Karpas-422 (cell line): ENCODE results near the gene HAGHL. TPM values are rescaled to one million over a fixed set of nuclear protein-coding genes. Genes with fewer than 3 reads are reported as not detected.
A peak's percentile ranks its signal among the peaks of the same experiment; 100 is the strongest.

Experiments used
- DNase-seq: peaks from one replicate; pipeline ENCODE4 v3.0.0-alpha.2; 2015
- H2AFZ ChIP-seq: fragments of 200-600 bp; sonication (generic); 2 replicates; pipeline ENCODE4 v1.6.1; 2014; ENCODE audit warnings: antibody characterized with exemption, low read length, mixed read lengths
- H3K27ac ChIP-seq: fragments of 200-600 bp; sonication (generic); 2 replicates; pipeline ENCODE4 v1.5.1; 2014; ENCODE audit warnings: mild to moderate bottlenecking, low read length, moderate library complexity
- H3K27me3 ChIP-seq: fragments of 200-600 bp; sonication (generic); 2 replicates; pipeline ENCODE4 v1.6.1; 2014; ENCODE audit warnings: low read length, mixed read lengths
- H3K36me3 ChIP-seq: fragments of 200-600 bp; sonication (generic); 2 replicates; pipeline ENCODE4 v1.6.1; 2014; ENCODE audit warnings: low read length, mixed read lengths; ENCODE audit not compliant: insufficient read depth
- H3K4me1 ChIP-seq: fragments of 200-600 bp; sonication (generic); 2 replicates; pipeline ENCODE4 v1.6.1; 2014; ENCODE audit warnings: mild to moderate bottlenecking, low read length, mixed read lengths
- H3K4me2 ChIP-seq: fragments of 200-600 bp; sonication (generic); 2 replicates; pipeline ENCODE4 v1.6.1; 2014; ENCODE audit warnings: low read length, low read depth, mild to moderate bottlenecking; ENCODE audit not compliant: poor library complexity, severe bottlenecking
- H3K4me3 ChIP-seq: fragments of 200-600 bp; sonication (generic); 2 replicates; pipeline ENCODE4 v1.5.1; 2014; ENCODE audit warnings: mild to moderate bottlenecking, antibody characterized with exemption, low read length, mixed read lengths
- H3K79me2 ChIP-seq: fragments of 200-600 bp; sonication (generic); 2 replicates; pipeline ENCODE4 v1.6.1; 2014; ENCODE audit warnings: mild to moderate bottlenecking, low read length, mixed read lengths
- H3K9ac ChIP-seq: fragments of 200-600 bp; sonication (generic); 2 replicates; pipeline ENCODE4 v1.6.0; 2014; ENCODE audit warnings: low read length
- H3K9me2 ChIP-seq: fragments of 200-600 bp; sonication (generic), shearing (Covaris generic); replicated peaks from 2 replicates; pipeline ENCODE4 v1.6.0; 2014; ENCODE audit warnings: mild to moderate bottlenecking, low read length, moderate library complexity; ENCODE audit not compliant: insufficient read depth
- H3K9me3 ChIP-seq: fragments of 300-700, 200-600 bp; sonication (generic); 2 replicates; pipeline ENCODE4 v1.6.1; 2014; ENCODE audit warnings: low read length, mixed read lengths
- H4K20me1 ChIP-seq: fragments of 200-600 bp; sonication (generic); 2 replicates; pipeline ENCODE4 v1.6.1; 2014; ENCODE audit warnings: mild to moderate bottlenecking, antibody characterized with exemption, low read length, low read depth; ENCODE audit not compliant: insufficient read depth
- total RNA-seq: library from RNA; depleted of rRNA; stranded (reverse); fragments of >200 nt; shearing (Covaris generic); gene quantifications from 2 replicates; pipeline ENCODE4 v1.2.3, GENCODE V29; 2014; ENCODE audit warnings: low replicate concordance

The HAGHL gene
- total RNA-seq, 1 experiment from 2014 or later: 57.4 TPM

DNA sequence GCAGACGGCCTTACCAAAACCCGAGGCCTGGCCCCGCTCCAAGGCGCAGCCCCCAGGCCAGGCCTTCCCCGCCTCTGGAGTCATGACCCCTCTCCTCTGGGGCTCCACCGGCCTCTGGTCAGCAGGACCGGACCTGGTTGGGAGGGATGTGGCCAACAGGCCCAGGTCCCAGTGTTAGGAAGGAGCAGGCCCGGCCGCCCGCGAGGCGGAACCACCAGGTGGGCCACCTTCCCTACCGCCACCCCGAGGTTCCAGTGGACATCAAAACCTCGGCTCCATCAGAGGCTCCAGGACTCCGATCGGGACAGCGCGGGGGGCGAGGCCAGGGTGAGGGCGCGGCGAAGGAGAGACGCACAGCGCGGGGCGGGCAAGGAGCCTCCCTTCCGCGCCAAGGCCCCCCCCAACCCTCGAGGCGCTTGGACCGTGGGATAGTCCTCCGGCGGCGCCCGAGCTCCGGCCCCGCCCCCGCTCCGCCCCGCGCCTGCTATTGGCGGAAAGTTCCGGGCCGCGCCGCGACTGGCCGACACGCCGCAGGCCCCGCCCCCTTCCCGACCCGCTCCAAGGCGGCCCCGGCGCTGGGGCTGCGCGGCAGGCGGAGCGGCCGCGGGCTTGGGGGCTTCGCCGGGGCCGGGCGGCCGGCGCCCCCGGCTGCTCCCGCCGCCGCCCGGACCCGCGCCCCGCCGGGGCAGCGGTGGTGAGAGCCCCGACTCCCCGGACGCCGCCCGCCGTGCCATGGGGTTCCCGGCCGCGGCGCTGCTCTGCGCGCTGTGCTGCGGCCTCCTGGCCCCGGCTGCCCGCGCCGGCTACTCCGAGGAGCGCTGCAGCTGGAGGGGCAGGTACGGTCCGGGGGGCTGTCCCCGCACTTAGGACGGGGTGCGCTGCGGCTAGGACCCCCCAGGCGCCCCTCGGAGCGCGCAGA, 12.1 kb upstream of the HAGHL start, which contains the start of gene METRN:
Gene METRN (plus strand): TSS at position 561 of the 919 bp plus-strand sequence. CDS start 172 bp downstream, at position 733.
- Histone ChIP-seq H3K9ac (peak within 1 kb of the TSS; percentile 84), H3K4me2 (peak within 1 kb of the TSS; percentile 70), H3K27me3 (no peaks in the 10 kb centered on the region), H4K20me1 (peaks cover 37% of the 10 kb centered on the region), H3K36me3 (no peaks in the 10 kb centered on the region), H3K27ac (peak within 1 kb of the TSS; percentile 63), H3K4me1 (peaks cover 50% of the 10 kb centered on the region), H3K9me2 (no peaks in the 10 kb centered on the region), H3K4me3 (peak within 1 kb of the TSS; percentile 81), H3K79me2 (peaks cover 4% of the 10 kb centered on the region; the same call in 1 of the 2 replicates), H3K9me3 (no peaks in the 10 kb centered on the region), H2AFZ (0 out of 2 replicates have a peak within 1 kb of the TSS, but pooled peaks have one; percentile 14)
- peak; percentile 96 for DNase-seq

DNA sequence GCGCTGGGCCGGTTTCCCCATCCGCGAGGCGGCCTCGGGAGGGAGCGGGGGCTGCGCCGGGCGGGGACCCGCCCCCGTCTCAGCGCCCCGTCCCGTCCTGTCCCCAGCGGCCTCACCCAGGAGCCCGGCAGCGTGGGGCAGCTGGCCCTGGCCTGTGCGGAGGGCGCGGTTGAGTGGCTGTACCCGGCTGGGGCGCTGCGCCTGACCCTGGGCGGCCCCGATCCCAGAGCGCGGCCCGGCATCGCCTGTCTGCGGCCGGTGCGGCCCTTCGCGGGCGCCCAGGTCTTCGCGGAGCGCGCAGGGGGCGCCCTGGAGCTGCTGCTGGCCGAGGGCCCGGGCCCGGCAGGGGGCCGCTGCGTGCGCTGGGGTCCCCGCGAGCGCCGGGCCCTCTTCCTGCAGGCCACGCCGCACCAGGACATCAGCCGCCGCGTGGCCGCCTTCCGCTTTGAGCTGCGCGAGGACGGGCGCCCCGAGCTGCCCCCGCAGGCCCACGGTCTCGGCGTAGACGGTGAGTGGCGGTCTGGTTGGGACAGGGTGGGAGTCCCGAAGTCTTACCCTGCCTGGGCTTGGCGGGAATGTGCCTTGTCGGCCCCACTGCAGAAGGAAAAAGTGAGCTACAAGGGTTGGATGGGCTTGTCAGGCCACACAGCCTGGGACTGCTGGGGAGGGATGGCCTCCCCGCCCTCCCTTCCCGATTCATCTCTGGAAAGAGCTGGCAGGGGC, 11.3 kb upstream of the HAGHL start:
- Histone ChIP-seq H2AFZ (no peak overlapping the region), H3K36me3 (no peaks in the 10 kb centered on the region), H3K79me2 (peaks cover 7% of the 10 kb centered on the region; the same call in 1 of the 2 replicates), H4K20me1 (peaks cover 31% of the 10 kb centered on the region), H3K27ac (peak overlapping the region; percentile 63), H3K27me3 (no peaks in the 10 kb centered on the region), H3K9ac (peak overlapping the region; percentile 84), H3K4me3 (peak overlapping the region; percentile 81), H3K9me2 (no peaks in the 10 kb centered on the region), H3K4me1 (peaks cover 52% of the 10 kb centered on the region), H3K9me3 (no peaks in the 10 kb centered on the region), H3K4me2 (peak overlapping the region; percentile 70)
- peak; percentile 74 for DNase-seq

DNA sequence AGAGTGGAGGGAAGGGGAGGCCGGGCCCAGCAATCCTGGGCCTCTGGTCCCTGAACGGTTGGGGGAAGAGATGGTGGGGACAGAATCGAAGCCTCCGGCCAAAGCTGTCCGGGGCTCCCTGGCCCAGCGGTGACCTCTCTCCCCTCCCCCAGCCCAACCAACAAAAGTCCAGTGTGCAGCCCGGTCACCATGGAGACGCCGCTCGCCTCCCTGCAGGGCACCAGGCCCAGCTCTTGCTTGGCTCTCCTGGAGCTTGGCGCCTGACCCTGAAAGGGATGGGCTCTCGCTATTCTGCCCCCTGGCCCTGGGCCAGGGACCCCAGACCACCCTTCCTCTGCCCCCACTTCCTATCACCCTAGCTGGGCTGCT, 10.7 kb upstream of the HAGHL start:
- Histone ChIP-seq H3K4me1 (peaks cover 52% of the 10 kb centered on the region), H3K79me2 (peaks cover 7% of the 10 kb centered on the region; the same call in 1 of the 2 replicates), H4K20me1 (peaks cover 31% of the 10 kb centered on the region), H3K9ac (peak overlapping the region; percentile 84), H3K27ac (peak overlapping the region; percentile 63), H3K9me3 (no peaks in the 10 kb centered on the region), H2AFZ (no peak overlapping the region), H3K4me3 (peak overlapping the region; percentile 81), H3K4me2 (peak overlapping the region; percentile 70), H3K9me2 (no peaks in the 10 kb centered on the region), H3K36me3 (no peaks in the 10 kb centered on the region), H3K27me3 (no peaks in the 10 kb centered on the region)
- no peak for DNase-seq

DNA sequence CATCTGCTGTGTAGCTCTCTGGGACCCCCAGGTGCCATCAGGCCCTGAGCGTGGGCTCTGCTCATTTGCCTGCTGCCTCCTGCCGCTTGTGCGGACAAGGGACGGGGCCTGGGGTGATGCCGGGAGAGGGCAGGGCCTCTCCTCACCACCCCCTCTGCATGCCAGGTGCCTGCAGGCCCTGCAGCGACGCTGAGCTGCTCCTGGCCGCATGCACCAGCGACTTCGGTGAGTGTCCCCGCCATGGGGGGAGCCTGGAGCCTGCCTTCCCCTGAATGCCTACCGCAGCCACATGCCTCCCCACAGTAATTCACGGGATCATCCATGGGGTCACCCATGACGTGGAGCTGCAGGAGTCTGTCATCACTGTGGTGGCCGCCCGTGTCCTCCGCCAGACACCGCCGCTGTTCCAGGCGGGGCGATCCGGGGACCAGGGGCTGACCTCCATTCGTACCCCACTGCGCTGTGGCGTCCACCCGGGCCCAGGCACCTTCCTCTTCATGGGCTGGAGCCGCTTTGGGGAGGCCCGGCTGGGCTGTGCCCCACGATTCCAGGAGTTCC, 10.1 kb upstream of the HAGHL start:
- Histone ChIP-seq H3K4me1 (peaks cover 57% of the 10 kb centered on the region), H3K27ac (peak overlapping the region; percentile 63), H4K20me1 (peaks cover 35% of the 10 kb centered on the region), H3K9ac (peak overlapping the region; percentile 84), H3K36me3 (no peaks in the 10 kb centered on the region), H2AFZ (no peak overlapping the region), H3K27me3 (no peaks in the 10 kb centered on the region), H3K9me3 (no peaks in the 10 kb centered on the region), H3K9me2 (no peaks in the 10 kb centered on the region), H3K4me3 (peak overlapping the region; percentile 81; the same call in 1 of the 2 replicates), H3K79me2 (peaks cover 10% of the 10 kb centered on the region; the same call in 1 of the 2 replicates), H3K4me2 (peak overlapping the region; percentile 70)
- DNase-seq: no peak

DNA sequence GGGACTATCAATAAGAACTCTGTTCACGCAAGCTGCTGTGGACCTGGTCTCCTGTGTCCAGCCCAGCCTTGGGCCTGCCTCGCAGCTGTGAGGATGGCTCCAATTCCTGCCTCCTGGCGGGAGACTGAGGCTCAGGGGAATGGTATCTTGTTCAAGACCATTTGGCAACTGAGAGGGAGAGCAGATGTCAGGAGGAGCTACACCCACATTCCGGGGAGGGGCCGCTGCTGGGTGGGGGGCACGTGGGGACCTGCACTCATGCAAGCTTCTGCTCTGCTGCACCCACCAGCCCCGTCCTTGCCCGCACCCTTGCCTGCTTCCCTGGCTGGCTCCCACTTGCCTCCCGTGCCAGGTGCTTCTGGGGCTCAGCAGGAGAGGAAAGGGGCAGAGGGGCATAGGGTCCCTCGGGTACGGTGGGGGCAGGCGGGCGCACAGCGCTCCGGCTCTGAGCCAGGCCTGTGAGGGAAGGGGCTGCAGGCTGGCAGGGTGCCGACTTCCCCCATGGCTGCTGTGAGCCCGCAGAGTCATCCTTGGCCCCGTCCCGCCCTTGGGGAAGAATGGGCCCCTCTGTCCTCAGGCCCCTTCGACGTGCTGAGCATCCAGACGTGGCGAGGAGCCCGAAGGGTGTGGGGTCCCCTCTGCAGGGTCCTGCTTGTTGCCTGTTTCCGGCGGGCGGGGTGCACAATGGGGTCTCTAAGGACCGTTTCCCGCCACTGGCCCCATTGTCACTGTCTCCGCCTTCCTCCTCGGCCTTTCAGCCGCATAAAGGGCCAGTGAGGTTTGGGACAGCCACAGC, 9.3 kb upstream of the HAGHL start:
- Histone ChIP-seq H3K27ac (no peak overlapping the region), H3K36me3 (no peaks in the 10 kb centered on the region), H3K9me2 (no peaks in the 10 kb centered on the region), H3K79me2 (peaks cover 15% of the 10 kb centered on the region; the same call in 1 of the 2 replicates), H3K9me3 (no peaks in the 10 kb centered on the region), H2AFZ (no peak overlapping the region), H3K9ac (peak overlapping the region; percentile 84; the same call in 1 of the 2 replicates), H4K20me1 (peaks cover 38% of the 10 kb centered on the region), H3K4me2 (peak overlapping the region; percentile 70), H3K4me1 (peaks cover 65% of the 10 kb centered on the region), H3K4me3 (peak overlapping the region; percentile 81; the same call in 1 of the 2 replicates), H3K27me3 (no peaks in the 10 kb centered on the region)
- peak; percentile 44 for DNase-seq

DNA sequence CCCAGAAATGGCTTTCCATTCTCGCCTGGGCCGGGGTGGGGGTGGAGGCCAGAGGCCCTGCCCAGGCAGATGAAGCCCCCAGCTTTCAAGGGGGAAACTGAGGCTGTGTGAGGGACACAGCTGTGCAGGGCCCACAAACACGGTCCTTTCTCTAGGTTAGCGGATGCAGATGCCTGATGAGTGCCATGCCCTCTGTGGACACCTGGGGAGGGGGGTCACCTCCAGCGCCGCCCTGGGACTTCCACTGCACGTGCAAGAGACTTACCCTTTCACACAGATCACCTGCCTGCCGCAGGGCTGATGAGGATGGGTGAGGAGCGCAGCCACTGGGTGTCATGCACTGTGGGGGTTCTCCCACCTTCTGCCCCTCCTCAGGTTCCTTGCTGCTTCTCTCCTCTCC, 8.5 kb upstream of the HAGHL start:
- Histone ChIP-seq H3K36me3 (0 out of 2 replicates have a peak, but pooled peaks cover under 1% of the 10 kb centered on the region), H3K4me1 (peaks cover 73% of the 10 kb centered on the region), H3K27ac (no peak overlapping the region), H3K4me2 (peak overlapping the region; percentile 88), H3K79me2 (peaks cover 19% of the 10 kb centered on the region; the same call in 1 of the 2 replicates), H3K27me3 (no peaks in the 10 kb centered on the region), H4K20me1 (peaks cover 38% of the 10 kb centered on the region), H3K4me3 (no peak overlapping the region), H2AFZ (no peak overlapping the region), H3K9ac (no peak overlapping the region), H3K9me2 (no peaks in the 10 kb centered on the region), H3K9me3 (no peaks in the 10 kb centered on the region)
- DNase-seq: peak; percentile 41

DNA sequence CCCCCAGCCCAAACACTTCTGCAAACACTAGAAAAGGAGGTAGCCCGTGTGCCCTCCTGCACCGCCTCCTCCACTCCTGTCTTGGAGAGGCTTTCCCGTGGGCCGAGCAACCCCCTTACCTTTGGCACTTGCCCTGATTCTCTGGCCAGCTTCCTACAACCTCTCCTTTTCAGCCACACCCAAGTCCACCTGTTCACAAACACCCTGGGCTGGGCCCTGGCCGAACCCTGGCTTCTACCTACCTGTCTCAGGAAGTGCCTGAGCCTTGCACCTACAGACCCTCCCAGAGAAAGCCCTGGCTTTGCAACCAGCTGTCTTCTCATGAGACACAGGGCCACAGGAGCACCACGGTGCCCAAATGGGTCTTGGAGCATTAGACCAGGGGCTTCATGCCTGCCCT, 8.0 kb upstream of the HAGHL start:
- H3K9me2 ChIP-seq: no peaks in the 10 kb centered on the region
- peaks cover 35% of the 10 kb centered on the region for H4K20me1 ChIP-seq
- peak overlapping the region; percentile 97; the same call in 1 of the 2 replicates for H3K4me3 ChIP-seq
- no peaks in the 10 kb centered on the region for H3K9me3 ChIP-seq
- peaks cover 19% of the 10 kb centered on the region; the same call in 1 of the 2 replicates for H3K79me2 ChIP-seq
- peak; percentile 49 for DNase-seq
- 0 out of 2 replicates have a peak, but pooled peaks cover 2% of the 10 kb centered on the region for H3K36me3 ChIP-seq
- no peak overlapping the region for H2AFZ ChIP-seq
- peaks cover 78% of the 10 kb centered on the region for H3K4me1 ChIP-seq
- peak overlapping the region; percentile 88 for H3K4me2 ChIP-seq
- H3K27ac ChIP-seq: no peak overlapping the region
- peak overlapping the region; percentile 99; the same call in 1 of the 2 replicates for H3K9ac ChIP-seq
- H3K27me3 ChIP-seq: no peaks in the 10 kb centered on the region
